ENCODE measurements around the gene HBE1.

- TF ChIP-seq EZH2 (IDR thresholded peaks at IDR 0.05; ENCODE audit: low read length), result no peak
- TF ChIP-seq CTCF (optimal IDR thresholded peaks at IDR 0.05 in 1 of 3, IDR thresholded peaks at IDR 0.05 in 1 of 3, conservative IDR thresholded peaks at IDR 0.05 in 1 of 3; ENCODE audit: extremely low read depth in 1 of 3, insufficient read depth in 2 of 3, low read length in 3 of 3), result no peak
Observed at GRCh38 chr11:5223146-5223545, 46.6 kb downstream of the HBE1 start.

Measured in keratinocyte (primary cell).